Measurements from ENCODE around the gene MUC4.

- TF ChIP-seq CTCF (conservative IDR thresholded peaks at IDR 0.05; ENCODE audit: low read depth, low read length) = no peak
- TF ChIP-seq EZH2 (IDR thresholded peaks at IDR 0.05; ENCODE audit: borderline replicate concordance, low read depth, low read length, poor library complexity, severe bottlenecking) = no peak
Observed at GRCh38 chr3:195856410-195857084, 44.8 kb upstream of the MUC4 start.

Measured in A673 (cell line).